SK-N-SH treated with all-trans-retinoic acid at 6 μM for 48 hours (cell line): Measurements from ENCODE around the gene MYL2.

ENCODE experiments used
- ATAC-seq: fragments of 200-7000 bp; cut with Tn5 transposase; 3 replicates; pipeline ENCODE4 v1.9.1; 2020; ENCODE audit warnings: mild to moderate bottlenecking, moderate library complexity
- ARNTL ChIP-seq: fragments of 450-650 bp; formaldehyde crosslinking; IDR thresholded peaks from 2 replicates; pipeline ENCODE4 v1.5.0; 2020; ENCODE audit warnings: low read depth, mild to moderate bottlenecking, moderate library complexity, borderline replicate concordance
- CREB5 ChIP-seq: fragments of 250-450 bp; sonication (Bioruptor Pico); IDR thresholded peaks from 2 replicates; pipeline ENCODE4 v1.5.1; 2020; ENCODE audit warnings: low read depth, mild to moderate bottlenecking, moderate library complexity
- CSDC2 ChIP-seq: fragments of 250-450 bp; sonication (Bioruptor Pico); IDR thresholded peaks from 2 replicates; pipeline ENCODE4 v1.5.0; 2020; ENCODE audit warnings: mild to moderate bottlenecking, moderate library complexity
- CSRNP3 ChIP-seq: fragments of 250-450 bp; sonication (Bioruptor Pico); IDR thresholded peaks from 2 replicates; pipeline ENCODE4 v1.5.1; 2021; ENCODE audit warnings: mild to moderate bottlenecking, moderate library complexity
- ESRRG ChIP-seq: fragments of 250-450 bp; sonication (Bioruptor Pico); IDR thresholded peaks from 2 replicates; pipeline ENCODE4 v1.6.1; 2021; ENCODE audit warnings: mild to moderate bottlenecking
- GLIS3 ChIP-seq: fragments of 250-450 bp; sonication (Bioruptor Pico); IDR thresholded peaks from 2 replicates; pipeline ENCODE4 v1.5.0; 2020; ENCODE audit warnings: mild to moderate bottlenecking, moderate library complexity
- ISL1 ChIP-seq: fragments of 250-450 bp; sonication (Bioruptor Pico); IDR thresholded peaks from 2 replicates; pipeline ENCODE4 v2.1.2; 2022; ENCODE audit warnings: mild to moderate bottlenecking, moderate library complexity
- PATZ1 ChIP-seq: fragments of 250-450 bp; sonication (Bioruptor Pico); IDR thresholded peaks from 2 replicates; pipeline ENCODE4 v1.8.0; 2020; ENCODE audit warnings: mild to moderate bottlenecking, moderate library complexity, borderline replicate concordance
- PPARA ChIP-seq: fragments of 250-450 bp; sonication (Bioruptor Pico); IDR thresholded peaks from 2 replicates; pipeline ENCODE4 v1.5.0; 2020; ENCODE audit warnings: mild to moderate bottlenecking, borderline replicate concordance
- RARB ChIP-seq: fragments of 250-450 bp; sonication (Bioruptor Pico); IDR thresholded peaks from 2 replicates; pipeline ENCODE4 v1.8.0; 2021; ENCODE audit warnings: mild to moderate bottlenecking, moderate library complexity
- TOX ChIP-seq: fragments of 250-450 bp; sonication (Bioruptor Pico); IDR thresholded peaks from 2 replicates; pipeline ENCODE4 v1.8.0; 2021; ENCODE audit warnings: mild to moderate bottlenecking, moderate library complexity, borderline replicate concordance
- TSHZ2 ChIP-seq: fragments of 250-450 bp; sonication (Bioruptor Pico); IDR thresholded peaks from 2 replicates; pipeline ENCODE4 v1.5.0; 2020; ENCODE audit warnings: mild to moderate bottlenecking, moderate library complexity
- ZC3H10 ChIP-seq: fragments of 250-450 bp; sonication (Bioruptor Pico); IDR thresholded peaks from 2 replicates; pipeline ENCODE4 v1.5.1; 2021; ENCODE audit warnings: mild to moderate bottlenecking, moderate library complexity
- ZFP3 ChIP-seq: fragments of 250-450 bp; sonication (Bioruptor Pico); IDR thresholded peaks from 2 replicates; pipeline ENCODE4 v1.5.0; 2020; ENCODE audit warnings: mild to moderate bottlenecking, moderate library complexity
- ZFP30 ChIP-seq: fragments of 450-650 bp; formaldehyde crosslinking; IDR thresholded peaks from 2 replicates; pipeline ENCODE4 v1.5.0; 2022; ENCODE audit warnings: mild to moderate bottlenecking, moderate library complexity
- ZNF565 ChIP-seq: fragments of 450-650 bp; formaldehyde crosslinking; conservative IDR thresholded peaks from 2 replicates; pipeline ENCODE4 v1.5.0; 2020; ENCODE audit warnings: low read depth, mild to moderate bottlenecking, moderate library complexity
- ZNF70 ChIP-seq: fragments of 450-650 bp; formaldehyde crosslinking; IDR thresholded peaks from 2 replicates; pipeline ENCODE4 v1.5.0; 2020; ENCODE audit warnings: mild to moderate bottlenecking, moderate library complexity
- ZNF8 ChIP-seq: fragments of 450-650 bp; formaldehyde crosslinking; IDR thresholded peaks from 2 replicates; pipeline ENCODE4 v1.5.0; 2020; ENCODE audit warnings: mild to moderate bottlenecking, moderate library complexity

MYL2 gene

GRCh38 chr12:110883251-110883650 is 37.1 kb downstream of the MYL2 start (continued):
- TF ChIP-seq CSRNP3 (CRISPR knock-in tag) (no peak), ZFP3 (no peak), TSHZ2 (CRISPR knock-in tag) (no peak), ISL1 (no peak), ZNF8 (CRISPR knock-in tag) (no peak), ZC3H10 (CRISPR knock-in tag) (no peak), CSDC2 (no peak), GLIS3 (CRISPR knock-in tag) (no peak), ARNTL (CRISPR knock-in tag) (no peak)
- TF ChIP-seq, all 23 proteins: peak for 0

- no peak for ATAC-seq
Measured at GRCh38 chr12:110880651-110881050, 39.7 kb downstream of the MYL2 start.

More at GRCh38 chr12:110880651-110881050, 39.7 kb downstream of the MYL2 start:
- TF ChIP-seq ZNF565: no peak
- no peak for TF ChIP-seq CREB5
- no peak for TF ChIP-seq ARNTL (CRISPR knock-in tag)
- no peak for TF ChIP-seq RARB (CRISPR knock-in tag)
- no peak for TF ChIP-seq CSRNP3 (CRISPR knock-in tag)
- TF ChIP-seq ZC3H10 (CRISPR knock-in tag): no peak
- no peak for TF ChIP-seq ZNF70 (CRISPR knock-in tag)
- TF ChIP-seq PATZ1 (CRISPR knock-in tag): no peak
- TF ChIP-seq TOX: no peak
- no peak for TF ChIP-seq ZFP3
- no peak for TF ChIP-seq CSDC2
- no peak for TF ChIP-seq ZFP30 (CRISPR knock-in tag)
- no peak for TF ChIP-seq PPARA (CRISPR knock-in tag)
- no peak for TF ChIP-seq ISL1
- TF ChIP-seq TSHZ2 (CRISPR knock-in tag): no peak
- no peak for TF ChIP-seq ESRRG (CRISPR knock-in tag)
- no peak for TF ChIP-seq ZNF8 (CRISPR knock-in tag)
